Fibroblast of mammary gland (primary cell): ENCODE measurements around the gene SLC35F6.
A peak's percentile ranks its signal among the peaks of the same experiment; 100 is the strongest.

Source experiments
- DNase-seq: peaks from one replicate; pipeline ENCODE4 v3.0.0-alpha.2; 2010; ENCODE audit warnings: low read depth
- H3K4me3 ChIP-seq: 2 replicates; pipeline ENCODE4 v1.5.1; 2011; ENCODE audit warnings: low read depth, mild to moderate bottlenecking, low read length, moderate library complexity; ENCODE audit not compliant: control insufficient read depth
- TF ChIP-seq, protein P1 (sequence below): conservative IDR thresholded peaks from 2 replicates; pipeline ENCODE4 v1.5.1; 2011; ENCODE audit warnings: low read depth, low read length, inconsistent platforms; ENCODE audit not compliant: control insufficient read depth, insufficient read depth

The SLC35F6 gene

DNA sequence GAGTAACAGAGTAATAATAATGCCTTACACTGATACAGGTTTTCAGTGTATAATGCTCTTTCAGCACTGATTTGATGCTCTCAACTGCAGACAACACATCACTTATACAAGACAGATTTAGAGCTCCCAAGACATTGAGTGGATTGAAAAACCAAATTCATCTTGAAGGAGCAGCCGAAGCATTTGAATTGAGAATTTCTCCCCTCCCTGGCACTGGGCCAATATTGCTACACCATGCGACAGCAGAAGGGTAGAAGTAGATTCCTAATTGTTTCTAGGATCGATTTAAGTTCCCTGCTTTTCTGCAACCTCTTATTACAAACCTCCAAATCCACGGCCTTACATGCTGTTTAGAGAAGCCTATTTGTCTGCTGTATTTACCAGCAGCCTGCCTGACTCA lies 37.2 kb downstream of the SLC35F6 start:
- TF ChIP-seq, protein P1, sequence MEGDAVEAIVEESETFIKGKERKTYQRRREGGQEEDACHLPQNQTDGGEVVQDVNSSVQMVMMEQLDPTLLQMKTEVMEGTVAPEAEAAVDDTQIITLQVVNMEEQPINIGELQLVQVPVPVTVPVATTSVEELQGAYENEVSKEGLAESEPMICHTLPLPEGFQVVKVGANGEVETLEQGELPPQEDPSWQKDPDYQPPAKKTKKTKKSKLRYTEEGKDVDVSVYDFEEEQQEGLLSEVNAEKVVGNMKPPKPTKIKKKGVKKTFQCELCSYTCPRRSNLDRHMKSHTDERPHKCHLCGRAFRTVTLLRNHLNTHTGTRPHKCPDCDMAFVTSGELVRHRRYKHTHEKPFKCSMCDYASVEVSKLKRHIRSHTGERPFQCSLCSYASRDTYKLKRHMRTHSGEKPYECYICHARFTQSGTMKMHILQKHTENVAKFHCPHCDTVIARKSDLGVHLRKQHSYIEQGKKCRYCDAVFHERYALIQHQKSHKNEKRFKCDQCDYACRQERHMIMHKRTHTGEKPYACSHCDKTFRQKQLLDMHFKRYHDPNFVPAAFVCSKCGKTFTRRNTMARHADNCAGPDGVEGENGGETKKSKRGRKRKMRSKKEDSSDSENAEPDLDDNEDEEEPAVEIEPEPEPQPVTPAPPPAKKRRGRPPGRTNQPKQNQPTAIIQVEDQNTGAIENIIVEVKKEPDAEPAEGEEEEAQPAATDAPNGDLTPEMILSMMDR, result no peak
- no peak for DNase-seq
- H3K4me3 ChIP-seq, result no peak overlapping the region

DNA sequence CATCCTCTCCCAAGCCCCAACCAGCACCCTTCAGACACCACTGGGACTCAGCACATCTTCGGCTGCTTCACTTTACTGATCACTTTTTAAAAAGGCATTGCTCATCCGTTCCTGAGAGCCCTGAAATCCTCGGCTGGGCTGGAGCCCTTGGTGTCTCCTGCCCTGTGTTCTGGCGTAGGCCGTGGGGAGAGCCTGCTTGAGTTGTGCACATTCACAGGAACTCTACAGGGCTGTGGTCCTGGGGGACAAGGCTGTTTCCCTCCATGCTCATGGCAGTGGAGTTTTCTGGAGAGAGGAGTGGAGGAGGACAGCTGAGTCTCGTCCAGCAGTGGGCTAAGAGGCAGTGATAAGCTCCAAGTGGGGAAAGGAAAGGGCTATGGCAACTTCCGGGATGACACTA lies 37.7 kb downstream of the SLC35F6 start:
- H3K4me3 ChIP-seq, result no peak overlapping the region
- no peak for DNase-seq
- TF ChIP-seq, protein P1, result no peak

DNA sequence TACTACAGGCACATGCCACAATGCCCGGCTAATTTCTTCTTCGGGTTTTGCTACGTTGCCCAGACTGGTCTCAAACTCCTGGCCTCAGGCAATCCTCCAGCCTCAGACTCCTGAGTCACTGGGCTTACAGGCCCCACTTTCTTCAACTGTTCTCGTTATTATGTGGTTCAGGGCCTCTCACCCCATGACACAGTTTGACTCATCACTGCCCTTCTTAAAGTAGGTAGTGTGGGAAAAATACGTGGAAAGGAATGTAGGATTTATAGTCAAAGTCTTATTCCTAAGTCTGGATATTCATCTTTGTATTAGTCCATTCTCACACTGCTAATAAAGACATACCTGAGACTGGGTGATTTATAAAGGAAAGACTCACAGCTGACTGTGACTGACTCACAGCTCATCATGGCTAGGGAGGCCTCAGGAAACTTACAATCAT lies 41.2 kb downstream of the SLC35F6 start:
- no peak overlapping the region for H3K4me3 ChIP-seq
- TF ChIP-seq, protein P1, result no peak
- peak; percentile 93 for DNase-seq

DNA sequence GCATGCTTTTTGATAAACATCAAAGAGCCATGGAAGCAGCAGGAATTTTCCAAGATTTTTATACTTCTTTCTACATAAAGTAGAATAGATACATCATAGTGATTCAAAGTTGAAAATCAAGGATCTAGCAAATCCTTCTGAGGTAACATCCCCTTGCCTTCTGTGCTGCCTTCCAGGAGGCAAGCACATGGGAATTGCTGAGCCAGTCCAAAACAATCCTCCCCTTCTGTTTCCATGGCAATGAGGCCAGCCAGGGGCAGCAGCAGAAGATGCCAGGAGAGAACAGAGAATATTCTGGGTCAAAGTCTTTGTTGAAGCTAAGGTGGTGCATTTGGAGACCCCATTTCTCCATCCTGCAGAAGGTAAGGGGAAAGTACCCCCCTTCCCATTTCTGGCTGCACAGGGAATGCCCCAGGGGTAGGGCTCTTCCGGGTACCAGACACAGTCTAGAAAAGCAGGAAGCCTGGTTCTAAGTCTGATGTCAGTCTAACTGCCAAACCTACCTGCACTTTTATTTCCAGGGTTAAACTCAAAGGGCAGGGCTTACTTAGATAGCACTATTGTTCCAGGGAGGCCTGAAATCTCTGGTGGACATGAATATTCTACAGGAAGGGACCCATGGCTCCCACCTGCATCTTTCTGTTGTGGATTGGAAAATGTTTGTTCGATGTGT lies 43.8 kb downstream of the SLC35F6 start:
- DNase-seq, result peak; percentile 37
- H3K4me3 ChIP-seq, result no peak overlapping the region
- TF ChIP-seq, protein P1, result no peak

DNA sequence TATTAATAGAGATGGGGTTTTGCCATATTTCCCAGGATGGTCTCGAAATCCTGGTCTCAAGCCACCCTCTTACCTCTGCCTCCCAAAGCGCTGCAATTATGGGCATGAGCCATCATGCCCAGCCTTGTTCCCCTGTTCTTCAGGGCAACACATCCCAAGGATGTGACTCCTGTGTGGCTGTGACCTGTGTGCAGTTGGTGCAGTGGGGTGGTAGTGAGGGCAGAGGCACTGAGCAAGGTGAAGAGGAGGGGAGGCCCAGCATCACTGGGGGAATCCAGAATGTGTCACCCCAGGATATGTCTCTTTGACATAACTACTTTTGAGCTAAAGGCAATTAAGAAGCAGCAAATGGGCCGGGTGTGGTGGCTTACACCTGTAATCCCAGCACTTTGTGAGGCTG lies 45.1 kb downstream of the SLC35F6 start:
- H3K4me3 ChIP-seq, result no peak overlapping the region
- TF ChIP-seq, protein P1, result no peak
- DNase-seq, result no peak

DNA sequence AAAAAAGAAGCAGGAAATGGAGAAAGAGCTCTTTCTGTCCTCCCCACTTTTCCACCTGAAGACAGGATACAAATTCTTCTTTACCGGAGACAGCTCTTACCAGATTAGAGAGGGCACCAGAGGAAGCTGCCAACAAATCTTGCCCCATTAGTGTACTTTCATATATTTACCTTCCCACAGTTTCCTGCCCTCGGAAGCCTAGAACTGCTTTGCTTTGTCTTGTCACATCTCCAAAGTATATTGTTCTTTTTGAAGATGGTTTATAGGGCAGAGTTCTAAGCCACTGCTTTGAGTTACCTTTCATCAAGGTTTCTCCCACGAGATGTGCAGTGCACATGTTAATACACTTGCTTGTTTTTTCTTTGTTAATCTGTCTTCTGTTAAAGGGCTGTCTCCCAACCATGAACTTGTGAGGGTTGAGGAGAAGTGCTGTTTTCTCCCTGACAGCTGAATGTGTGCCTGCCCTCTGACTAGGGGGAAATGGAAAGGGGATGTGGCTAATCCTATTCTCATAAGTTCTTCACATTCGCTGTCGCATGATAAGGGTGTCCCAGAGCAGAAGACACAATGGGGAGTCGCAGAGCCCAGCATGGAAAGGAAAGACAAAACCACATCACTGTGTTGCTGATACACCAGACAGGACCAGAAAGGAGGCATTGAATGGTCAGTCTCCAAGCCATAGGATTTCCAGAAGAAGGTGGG lies 45.9 kb downstream of the SLC35F6 start:
- DNase-seq, result no peak
- H3K4me3 ChIP-seq, result no peak overlapping the region
- TF ChIP-seq, protein P1, result no peak
